ENCODE measurements around the gene DUOX2. TPM values are rescaled to one million over a fixed set of nuclear protein-coding genes. Genes with fewer than 3 reads are reported as not detected.

Gene DUOX2
- polyA plus RNA-seq, 1 donor from 2014 or later = not detected

- Histone ChIP-seq H2AFZ (ENCODE audit: low read depth, low read length) (no peak overlapping the region), H3K9ac (ENCODE audit: low read length) (no peak overlapping the region), H3K79me2 (replicated peaks; ENCODE audit: insufficient read depth, low read length) (no peaks in the 10 kb centered on the region), H3K27me3 (ENCODE audit: insufficient read depth, low read depth, low read length) (peaks cover 59% of the 10 kb centered on the region), H3K4me2 (ENCODE audit: low read length) (no peak overlapping the region), H3F3A (ENCODE audit: insufficient read depth, low read length, poor library complexity, severe bottlenecking) (no peaks in the 10 kb centered on the region), H4K20me1 (ENCODE audit: insufficient read depth) (no peaks in the 10 kb centered on the region), H3K9me3 (ENCODE audit: low read length) (no peaks in the 10 kb centered on the region), H3K36me3 (ENCODE audit: insufficient read depth, low read length) (no peaks in the 10 kb centered on the region), H3K27ac (ENCODE audit: low read length) (no peak overlapping the region), H3K4me3 (ENCODE audit: low read length) (no peak overlapping the region), H3K9me2 (ENCODE audit: insufficient read depth, low read length) (no peaks in the 10 kb centered on the region)
- TF ChIP-seq TAF1 (IDR thresholded peaks at IDR 0.05; ENCODE audit: low read depth) = no peak
- TF ChIP-seq SMC3 (conservative IDR thresholded peaks at IDR 0.05; ENCODE audit: poor library complexity) = no peak
- no peak for TF ChIP-seq POLR2AphosphoS5 (IDR thresholded peaks at IDR 0.05)
- no peak for TF ChIP-seq EZH2 (IDR thresholded peaks at IDR 0.05; ENCODE audit: borderline replicate concordance, insufficient read depth, low read length, poor library complexity, severe bottlenecking)
- TF ChIP-seq CTCF (IDR thresholded peaks at IDR 0.05; ENCODE audit: poor library complexity, severe bottlenecking) = no peak
- TF ChIP-seq MXI1 (conservative IDR thresholded peaks at IDR 0.05; ENCODE audit: poor library complexity, severe bottlenecking) = no peak
These were observed 8.7 kb upstream of the DUOX2 start for GRCh38 chr15:45122719-45123118.

GRCh38 chr15:45121706-45122417, 7.9 kb upstream of the DUOX2 start:
- Histone ChIP-seq H3K27me3 (ENCODE audit: insufficient read depth, low read depth, low read length) (peaks cover 59% of the 10 kb centered on the region), H3K79me2 (replicated peaks; ENCODE audit: insufficient read depth, low read length) (no peaks in the 10 kb centered on the region), H3K4me3 (ENCODE audit: low read length) (no peak overlapping the region), H3K27ac (ENCODE audit: low read length) (no peak overlapping the region), H3K36me3 (ENCODE audit: insufficient read depth, low read length) (no peaks in the 10 kb centered on the region), H2AFZ (ENCODE audit: low read depth, low read length) (no peak overlapping the region), H3K4me2 (ENCODE audit: low read length) (no peak overlapping the region), H4K20me1 (ENCODE audit: insufficient read depth) (no peaks in the 10 kb centered on the region), H3K9me3 (ENCODE audit: low read length) (no peaks in the 10 kb centered on the region), H3F3A (ENCODE audit: insufficient read depth, low read length, poor library complexity, severe bottlenecking) (no peaks in the 10 kb centered on the region), H3K9me2 (ENCODE audit: insufficient read depth, low read length) (no peaks in the 10 kb centered on the region), H3K9ac (ENCODE audit: low read length) (no peak overlapping the region)
- no peak for TF ChIP-seq RAD21 (conservative IDR thresholded peaks at IDR 0.05)
- no peak for TF ChIP-seq CTCF (IDR thresholded peaks at IDR 0.05; ENCODE audit: poor library complexity, severe bottlenecking)
- no peak for TF ChIP-seq EZH2 (IDR thresholded peaks at IDR 0.05; ENCODE audit: borderline replicate concordance, insufficient read depth, low read length, poor library complexity, severe bottlenecking)
- no peak for TF ChIP-seq POLR2AphosphoS5 (IDR thresholded peaks at IDR 0.05)
- TF ChIP-seq REST (IDR thresholded peaks at IDR 0.05; ENCODE audit: borderline replicate concordance) = no peak
- TF ChIP-seq SMC3 (conservative IDR thresholded peaks at IDR 0.05; ENCODE audit: poor library complexity) = no peak
- TF ChIP-seq EP300 (conservative IDR thresholded peaks at IDR 0.05; ENCODE audit: poor library complexity, severe bottlenecking) = no peak
- TF ChIP-seq MXI1 (conservative IDR thresholded peaks at IDR 0.05; ENCODE audit: poor library complexity, severe bottlenecking) = no peak
- TF ChIP-seq TAF1 (IDR thresholded peaks at IDR 0.05; ENCODE audit: low read depth) = no peak
